HepG2 (cell line): Measurements from ENCODE around the gene ZNF138. TPM values are rescaled to one million over a fixed set of nuclear protein-coding genes. Genes with fewer than 3 reads are reported as not detected.

Experiments
- ATAC-seq: fragments of 200-7000 bp; cut with Tn5 transposase; 3 replicates; pipeline ENCODE4 v1.9.1; 2020; ENCODE audit warnings: mild to moderate bottlenecking, moderate library complexity
- BruUV-seq: library from RNA; stranded (reverse); fragments of 400-500 nt; replicated peaks from 2 replicates; lab custom pipeline; 2021; lab: Mats Ljungman, UMichigan
- CTCF ChIA-PET: fragments of 300-600 bp; formaldehyde crosslinking; extraction: SDS; loops from one replicate; lab custom pipeline; 2021; ENCODE audit warnings: low total read pairs, inconsistent platforms, low intra/inter-chr PET ratio; lab: Yijun Ruan, JAX
- POLR2A ChIA-PET: fragments of 350-600 bp; sonication (Branson Sonifier 250); formaldehyde crosslinking; loops from one replicate; lab custom pipeline; 2020; ENCODE audit warnings: antibody characterized with exemption, inconsistent platforms; lab: Yijun Ruan, JAX
- DNase-seq: peaks from one replicate; pipeline ENCODE4 v3.0.0-alpha.2; 2015; ENCODE audit warnings: low spot score
- FAIRE-seq: peaks from 3 replicates; lab custom pipeline; 2011; peaks lifted over from hg19 to GRCh38; lab: Jason Lieb, UNC
- H2AFZ ChIP-seq: one replicate; pipeline ENCODE4 v1.6.1; 2011; ENCODE audit warnings: low read length, inconsistent platforms
- H3K27ac ChIP-seq: fragments of 300-600 bp; 3 replicates; pipeline ENCODE4 v1.8.0; 2011; ENCODE audit warnings: mixed run types, mild to moderate bottlenecking, mixed read lengths, low read length, inconsistent platforms; ENCODE audit not compliant: insufficient read depth; ENCODE audit errors: extremely low read length
- H3K27me3 ChIP-seq, 2 experiments: fragments of 200-600 bp in 1 of 2; 2 replicates in 1 of 2; 3 replicates in 1 of 2; pipeline versions ENCODE4 v1.6.0 to v1.8.0; 2011; ENCODE audit warnings: low read length in 2 of 2, mild to moderate bottlenecking in 2 of 2, moderate library complexity in 2 of 2, inconsistent platforms in 1 of 2; ENCODE audit not compliant: insufficient read depth in 2 of 2, control insufficient read depth in 1 of 2
- H3K36me3 ChIP-seq, 2 experiments: fragments of 200-600 bp in 1 of 2; replicated peaks in 1 of 2; 2 replicates in 1 of 2; 3 replicates in 1 of 2; pipeline versions ENCODE4 v1.5.1 to v1.8.0; 2011; ENCODE audit warnings: low read length in 2 of 2, inconsistent platforms in 1 of 2; ENCODE audit not compliant: insufficient read depth in 2 of 2, control insufficient read depth in 1 of 2
- H3K4me1 ChIP-seq: 2 replicates; pipeline ENCODE4 v1.5.1; 2012; ENCODE audit warnings: low read length, inconsistent platforms; ENCODE audit not compliant: insufficient read depth
- H3K4me2 ChIP-seq: 2 replicates; pipeline ENCODE4 v1.6.0; 2011; ENCODE audit warnings: low read depth, low read length, inconsistent platforms
- H3K4me3 ChIP-seq, 3 experiments: fragments of 200-600 bp in 1 of 3; sonication (generic), shearing (Covaris generic) in 1 of 3; replicated peaks in 1 of 3; 2 replicates each; pipeline ENCODE4 v1.5.1; 2011 to 2016; ENCODE audit warnings: low read length in 3 of 3, inconsistent platforms in 2 of 3, low read depth in 2 of 3, mild to moderate bottlenecking in 2 of 3, control low read depth in 1 of 3, mixed read lengths in 1 of 3; ENCODE audit not compliant: insufficient read depth in 1 of 3
- H3K79me2 ChIP-seq: one replicate; pipeline ENCODE4 v1.6.1; 2011; ENCODE audit warnings: low read length, inconsistent platforms; ENCODE audit not compliant: insufficient read depth
- H3K9ac ChIP-seq: 2 replicates; pipeline ENCODE4 v1.6.0; 2011; ENCODE audit warnings: mild to moderate bottlenecking, low read depth, low read length, inconsistent platforms; ENCODE audit not compliant: insufficient read depth
- H3K9me3 ChIP-seq: 2 replicates; pipeline ENCODE4 v1.5.1; 2012; ENCODE audit warnings: mild to moderate bottlenecking, low read length
- H4K20me1 ChIP-seq: 2 replicates; pipeline ENCODE4 v1.6.0; 2011; ENCODE audit warnings: inconsistent platforms, mild to moderate bottlenecking, low read length, moderate library complexity; ENCODE audit not compliant: insufficient read depth
- CREBL2 ChIP-seq: sonication (generic); formaldehyde crosslinking; IDR thresholded peaks from 2 replicates; pipeline ENCODE4 v1.8.1; 2023; ENCODE audit warnings: missing genetic modification reagents, mild to moderate bottlenecking, borderline replicate concordance
- NFATC3 ChIP-seq: sonication (generic); formaldehyde crosslinking; IDR thresholded peaks from 2 replicates; pipeline ENCODE4 v1.5.1; 2020; ENCODE audit warnings: mild to moderate bottlenecking, missing genetic modification reagents
- RFX5 ChIP-seq: IDR thresholded peaks from 2 replicates; pipeline ENCODE4 v1.6.1; 2011; ENCODE audit warnings: low read depth, low read length, improper control_type of control experiment
- RORA ChIP-seq: sonication (generic); formaldehyde crosslinking; IDR thresholded peaks from 2 replicates; pipeline ENCODE4 v1.5.0; 2020; ENCODE audit warnings: mild to moderate bottlenecking, missing genetic modification reagents, moderate library complexity
- SKIL ChIP-seq: sonication (generic); formaldehyde crosslinking; IDR thresholded peaks from 2 replicates; pipeline ENCODE4 v1.8.0; 2022; ENCODE audit warnings: missing genetic modification reagents, mild to moderate bottlenecking, moderate library complexity, borderline replicate concordance
- ZNF501 ChIP-seq: sonication (generic); formaldehyde crosslinking; IDR thresholded peaks from 2 replicates; pipeline ENCODE4 v1.5.1; 2020; ENCODE audit warnings: mild to moderate bottlenecking, moderate library complexity, missing genetic modification reagents
- ZNF598 ChIP-seq: sonication (generic); formaldehyde crosslinking; IDR thresholded peaks from 2 replicates; pipeline ENCODE4 v1.5.1; 2020; ENCODE audit warnings: mild to moderate bottlenecking, missing genetic modification reagents, borderline replicate concordance
- ZNF782 ChIP-seq: sonication (generic); formaldehyde crosslinking; IDR thresholded peaks from 2 replicates; pipeline ENCODE4 v1.4.0; 2020; ENCODE audit warnings: missing genetic modification reagents, mild to moderate bottlenecking, borderline replicate concordance
- whole genome bisulfite sequencing: methylation state at CpG from one replicate; pipeline ENCODE4 v1.1.6; 2017; ENCODE audit warnings: low lambda C conversion rate; 5-methylcytosine and 5-hydroxymethylcytosine counted together
- in situ Hi-C: cut with HindIII; loops from 2 replicates; pipeline ENCODE4 v1.10.0; 2017; ENCODE audit warnings: low pct_unique_long_range_greater_than_20kb; ENCODE audit not compliant: extremely low pct_ligation_motif_present
- intact Hi-C: fragments of 100-400 bp; cut with micrococcal nuclease; formaldehyde crosslinking; loops from one replicate; pipeline ENCODE4 v1.10.0; 2022; ENCODE audit not compliant: unreplicated experiment
- polyA plus RNA-seq, 8 experiments: library from polyadenylated mRNA; depleted of rRNA in 3 of 8; stranded (reverse) in 7 of 8; unstranded in 1 of 8; fragments of >200 nt; fragmentation: Illumina TruSeq in 4 of 8; extraction: Trizol in 4 of 8; gene quantifications; 2 replicates each; pipeline versions ENCODE4 v1.2.1 to v1.2.3, GENCODE V29; 2011 to 2016; ENCODE audit warnings: low read depth in 4 of 8, missing spikeins in 1 of 8, mixed read lengths in 1 of 8; ENCODE audit not compliant: insufficient read depth in 1 of 8
- total RNA-seq, 5 experiments: library from RNA; depleted of rRNA; stranded (reverse); fragments of >200 nt; fragmentation: Illumina TruSeq; extraction: Trizol; gene quantifications; 2 replicates each; pipeline ENCODE4 v1.2.3, GENCODE V29; 2016; ENCODE audit warnings: low read depth in 1 of 5
- TF ChIP-seq, protein P1 (sequence below), 2 experiments: fragments of 450-650 bp in 1 of 2; sonication (generic) in 1 of 2; formaldehyde crosslinking; IDR thresholded peaks; 2 replicates each; pipeline versions ENCODE4 v1.5.0 to v1.8.0; 2020 to 2022; ENCODE audit warnings: mild to moderate bottlenecking in 1 of 2, missing genetic modification reagents in 1 of 2
- TF ChIP-seq, protein P2 (sequence below): IDR thresholded peaks from 2 replicates; pipeline ENCODE4 v1.6.1; 2012; ENCODE audit warnings: low read length, improper control_type of control experiment
- TF ChIP-seq, protein P3 (sequence below): sonication (generic); formaldehyde crosslinking; IDR thresholded peaks from 2 replicates; pipeline ENCODE4 v1.4.0; 2020; ENCODE audit warnings: missing genetic modification reagents
- TF ChIP-seq, protein P4 (sequence below): sonication (generic); formaldehyde crosslinking; IDR thresholded peaks from 2 replicates; pipeline ENCODE4 v1.4.0; 2020; ENCODE audit warnings: mild to moderate bottlenecking, missing genetic modification reagents

Gene ZNF138
- total and polyA plus RNA-seq, 2 of the 13 experiments (the other 11 are each of a cell fraction or from before 2014, with no cell fraction given): 2.7 to 5.8 TPM

- H3K4me1 ChIP-seq: peaks cover 10% of the 10 kb centered on the region
- no peak overlapping the region for H3K9ac ChIP-seq
- WGBS: 51% methylated on average over 20 of the region's 26 CpGs
- ATAC-seq (no peak), FAIRE-seq (no peak), DNase-seq (no peak)
- no peaks in the 10 kb centered on the region for H3K36me3 ChIP-seq
- no peak overlapping the region for H3K4me3 ChIP-seq
- BruUV-seq: no TSS peak
- H2AFZ ChIP-seq: no peak overlapping the region
- no peak overlapping the region for H3K27ac ChIP-seq
- in situ Hi-C loops: no loop called here
- H4K20me1 ChIP-seq: no peaks in the 10 kb centered on the region
- intact Hi-C loops: no loop called here
- peaks cover 19% of the 10 kb centered on the region; the same call in 1 of the 2 replicates for H3K9me3 ChIP-seq
- H3K27me3 ChIP-seq: peaks cover 9 to 81% of the 10 kb centered on the region in 2 experiments; a peak in 3 of 5 replicates
- POLR2A ChIA-PET: no interaction called here
- no peaks in the 10 kb centered on the region for H3K79me2 ChIP-seq
- CTCF ChIA-PET: no interaction called here
- H3K4me2 ChIP-seq: no peak overlapping the region
- TF ChIP-seq RFX5 (no peak), CREBL2 (CRISPR knock-in tag) (no peak), ZNF598 (CRISPR knock-in tag) (no peak), NFATC3 (CRISPR knock-in tag) (no peak), ZNF501 (CRISPR knock-in tag) (no peak), SKIL (CRISPR knock-in tag) (no peak), ZNF782 (CRISPR knock-in tag) (no peak), RORA (no peak)
- TF ChIP-seq, protein P1, sequence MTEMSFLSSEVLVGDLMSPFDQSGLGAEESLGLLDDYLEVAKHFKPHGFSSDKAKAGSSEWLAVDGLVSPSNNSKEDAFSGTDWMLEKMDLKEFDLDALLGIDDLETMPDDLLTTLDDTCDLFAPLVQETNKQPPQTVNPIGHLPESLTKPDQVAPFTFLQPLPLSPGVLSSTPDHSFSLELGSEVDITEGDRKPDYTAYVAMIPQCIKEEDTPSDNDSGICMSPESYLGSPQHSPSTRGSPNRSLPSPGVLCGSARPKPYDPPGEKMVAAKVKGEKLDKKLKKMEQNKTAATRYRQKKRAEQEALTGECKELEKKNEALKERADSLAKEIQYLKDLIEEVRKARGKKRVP (CRISPR knock-in tag; IDR thresholded peaks at IDR 0.05): no peak
- TF ChIP-seq, protein P2, sequence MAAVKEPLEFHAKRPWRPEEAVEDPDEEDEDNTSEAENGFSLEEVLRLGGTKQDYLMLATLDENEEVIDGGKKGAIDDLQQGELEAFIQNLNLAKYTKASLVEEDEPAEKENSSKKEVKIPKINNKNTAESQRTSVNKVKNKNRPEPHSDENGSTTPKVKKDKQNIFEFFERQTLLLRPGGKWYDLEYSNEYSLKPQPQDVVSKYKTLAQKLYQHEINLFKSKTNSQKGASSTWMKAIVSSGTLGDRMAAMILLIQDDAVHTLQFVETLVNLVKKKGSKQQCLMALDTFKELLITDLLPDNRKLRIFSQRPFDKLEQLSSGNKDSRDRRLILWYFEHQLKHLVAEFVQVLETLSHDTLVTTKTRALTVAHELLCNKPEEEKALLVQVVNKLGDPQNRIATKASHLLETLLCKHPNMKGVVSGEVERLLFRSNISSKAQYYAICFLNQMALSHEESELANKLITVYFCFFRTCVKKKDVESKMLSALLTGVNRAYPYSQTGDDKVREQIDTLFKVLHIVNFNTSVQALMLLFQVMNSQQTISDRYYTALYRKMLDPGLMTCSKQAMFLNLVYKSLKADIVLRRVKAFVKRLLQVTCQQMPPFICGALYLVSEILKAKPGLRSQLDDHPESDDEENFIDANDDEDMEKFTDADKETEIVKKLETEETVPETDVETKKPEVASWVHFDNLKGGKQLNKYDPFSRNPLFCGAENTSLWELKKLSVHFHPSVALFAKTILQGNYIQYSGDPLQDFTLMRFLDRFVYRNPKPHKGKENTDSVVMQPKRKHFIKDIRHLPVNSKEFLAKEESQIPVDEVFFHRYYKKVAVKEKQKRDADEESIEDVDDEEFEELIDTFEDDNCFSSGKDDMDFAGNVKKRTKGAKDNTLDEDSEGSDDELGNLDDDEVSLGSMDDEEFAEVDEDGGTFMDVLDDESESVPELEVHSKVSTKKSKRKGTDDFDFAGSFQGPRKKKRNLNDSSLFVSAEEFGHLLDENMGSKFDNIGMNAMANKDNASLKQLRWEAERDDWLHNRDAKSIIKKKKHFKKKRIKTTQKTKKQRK: no peak
- TF ChIP-seq, protein P3, sequence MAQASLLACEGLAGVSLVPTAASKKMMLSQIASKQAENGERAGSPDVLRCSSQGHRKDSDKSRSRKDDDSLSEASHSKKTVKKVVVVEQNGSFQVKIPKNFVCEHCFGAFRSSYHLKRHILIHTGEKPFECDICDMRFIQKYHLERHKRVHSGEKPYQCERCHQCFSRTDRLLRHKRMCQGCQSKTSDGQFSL (CRISPR knock-in tag): no peak
- TF ChIP-seq, protein P4, sequence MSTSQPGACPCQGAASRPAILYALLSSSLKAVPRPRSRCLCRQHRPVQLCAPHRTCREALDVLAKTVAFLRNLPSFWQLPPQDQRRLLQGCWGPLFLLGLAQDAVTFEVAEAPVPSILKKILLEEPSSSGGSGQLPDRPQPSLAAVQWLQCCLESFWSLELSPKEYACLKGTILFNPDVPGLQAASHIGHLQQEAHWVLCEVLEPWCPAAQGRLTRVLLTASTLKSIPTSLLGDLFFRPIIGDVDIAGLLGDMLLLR: no peak
These were observed 87.4 kb downstream of the ZNF138 start for GRCh38 chr7:64881461-64882287.
